ENCODE measurements around the gene LLPH.

The LLPH gene

DNA sequence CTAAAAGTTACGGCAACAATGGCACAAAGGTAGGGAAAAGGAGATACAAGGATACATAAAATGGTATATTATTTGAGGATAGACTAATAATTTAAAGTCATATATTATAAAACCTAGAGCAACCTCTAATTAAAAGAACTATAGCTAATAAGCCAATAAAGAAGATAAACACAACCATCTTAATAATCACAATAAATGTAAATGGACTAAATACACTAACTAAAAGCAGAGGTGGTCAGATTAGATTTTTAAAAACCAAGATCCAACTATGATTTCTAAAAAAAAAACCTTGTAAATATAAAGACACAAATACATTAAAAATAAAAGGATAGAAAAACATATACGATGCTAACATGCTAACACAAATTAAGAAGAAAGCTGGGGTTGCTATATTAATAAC, 10.7 kb upstream of the LLPH start:
- no peak for DNase-seq

GRCh38 chr12:66140731-66141130, 10.2 kb upstream of the LLPH start:
- DNase-seq, result no peak

DNA sequence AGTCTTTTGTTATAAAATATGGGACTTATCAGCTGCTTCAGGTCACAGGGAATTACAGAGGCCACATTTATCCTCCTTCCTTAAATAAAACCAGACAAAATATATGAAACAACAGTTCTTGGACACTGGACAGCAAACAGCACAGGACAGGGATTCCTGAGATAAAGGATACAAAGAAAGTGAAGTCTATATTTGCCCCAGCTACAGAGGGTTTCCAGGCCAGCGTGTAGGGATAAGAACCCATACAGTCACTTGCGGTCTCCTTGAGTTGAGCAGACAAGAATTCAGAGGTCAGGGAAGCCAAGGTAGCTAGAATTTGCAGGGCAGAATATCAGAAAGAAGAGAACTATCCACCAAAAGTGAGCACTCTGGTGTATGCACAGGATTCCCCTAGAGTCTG, 8.8 kb upstream of the LLPH start:
- no peak for DNase-seq

- no peak for DNase-seq
These were observed 7.4 kb upstream of the LLPH start for GRCh38 chr12:66137937-66138336.

DNA sequence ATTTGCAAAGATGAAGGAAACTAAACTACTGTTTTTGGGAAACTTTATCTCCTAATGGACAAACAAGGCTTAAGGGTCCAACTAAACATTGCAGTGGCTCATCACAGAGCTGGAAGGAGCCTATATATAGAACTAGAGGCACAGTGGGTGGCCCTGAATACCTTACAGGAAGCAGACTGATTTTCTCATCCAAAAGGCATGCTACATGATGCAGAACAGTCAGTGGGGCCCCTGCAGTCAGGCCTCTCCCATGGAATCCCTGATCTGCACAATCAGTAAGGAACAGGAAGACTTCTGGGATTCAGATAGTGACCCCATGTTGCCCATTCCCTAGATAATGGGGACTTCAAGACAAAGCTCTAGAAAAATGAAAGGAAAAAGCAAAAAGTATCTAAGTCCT, 1.9 kb upstream of the LLPH start:
- no peak for DNase-seq

DNA sequence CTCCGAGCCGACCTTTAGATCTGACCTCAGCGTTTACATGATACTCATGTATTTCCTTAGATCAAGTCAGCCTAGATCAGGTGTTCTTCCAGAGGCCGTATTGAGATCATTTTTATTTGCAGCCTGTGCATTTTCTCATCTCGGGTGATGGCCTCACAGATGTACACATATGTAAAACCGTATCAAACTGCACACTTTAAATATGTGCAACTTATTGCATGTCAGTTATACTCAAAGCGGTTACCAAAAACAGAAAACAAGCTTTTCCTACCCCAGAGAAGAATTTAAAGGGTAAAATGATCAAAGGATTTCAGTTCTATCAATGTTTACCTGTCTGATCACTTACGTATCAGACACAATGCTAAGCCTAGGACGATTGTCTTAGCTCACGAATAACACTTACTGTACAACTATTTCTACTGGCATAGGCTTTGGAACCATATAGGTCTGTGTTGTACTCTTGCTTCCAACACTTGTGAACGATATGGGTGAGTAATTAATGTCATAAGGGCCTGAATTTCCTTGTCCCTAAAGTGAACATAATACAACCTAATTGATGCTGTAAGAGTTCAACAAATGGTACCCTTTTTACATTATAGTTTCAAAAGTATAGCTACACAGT, 628 bp upstream of the LLPH start:
- no peak for DNase-seq

GRCh38 chr12:66129934-66130266, 650 bp downstream of the LLPH start:
- DNase-seq, result no peak

DNA sequence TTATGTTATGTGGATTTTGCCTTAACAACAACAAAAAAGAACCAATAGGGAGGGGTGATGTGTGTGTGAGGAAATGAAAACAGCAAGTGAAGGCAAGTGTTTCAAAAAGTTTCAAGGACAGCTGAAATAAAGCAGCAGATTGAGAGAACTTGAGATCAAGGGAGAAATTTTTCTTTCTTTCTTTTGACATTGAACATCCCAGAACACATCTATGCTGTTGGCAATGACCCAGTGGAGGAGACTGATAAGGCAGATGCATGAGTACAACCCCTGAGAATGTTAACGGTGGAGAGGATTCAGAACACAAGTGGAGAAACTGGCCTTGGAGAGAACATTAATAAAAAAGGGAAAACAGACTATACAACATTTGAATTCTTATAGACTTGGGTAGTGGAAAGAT, 2.9 kb downstream of the LLPH start:
- no peak for DNase-seq

GRCh38 chr12:66120477-66120876, 10.1 kb downstream of the LLPH start:
- DNase-seq, result no peak

DNA sequence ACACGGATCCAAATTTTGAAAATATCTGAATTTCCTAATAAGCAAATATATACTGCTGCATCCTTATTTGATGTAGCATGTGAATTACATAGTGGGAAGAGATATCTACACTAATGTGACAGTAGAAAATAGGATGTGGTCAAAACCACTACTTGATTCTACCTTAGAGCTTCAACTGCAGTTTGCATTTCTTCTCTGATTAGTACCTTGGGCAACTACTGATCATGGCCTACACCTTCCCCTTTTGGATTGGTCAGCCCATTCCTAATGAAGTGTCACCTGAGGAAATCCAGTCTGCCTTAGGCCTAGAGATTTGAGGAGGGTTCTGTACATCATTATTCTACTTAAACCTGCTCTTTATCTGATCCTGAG, 10.7 kb downstream of the LLPH start:
- DNase-seq, result no peak

DNA sequence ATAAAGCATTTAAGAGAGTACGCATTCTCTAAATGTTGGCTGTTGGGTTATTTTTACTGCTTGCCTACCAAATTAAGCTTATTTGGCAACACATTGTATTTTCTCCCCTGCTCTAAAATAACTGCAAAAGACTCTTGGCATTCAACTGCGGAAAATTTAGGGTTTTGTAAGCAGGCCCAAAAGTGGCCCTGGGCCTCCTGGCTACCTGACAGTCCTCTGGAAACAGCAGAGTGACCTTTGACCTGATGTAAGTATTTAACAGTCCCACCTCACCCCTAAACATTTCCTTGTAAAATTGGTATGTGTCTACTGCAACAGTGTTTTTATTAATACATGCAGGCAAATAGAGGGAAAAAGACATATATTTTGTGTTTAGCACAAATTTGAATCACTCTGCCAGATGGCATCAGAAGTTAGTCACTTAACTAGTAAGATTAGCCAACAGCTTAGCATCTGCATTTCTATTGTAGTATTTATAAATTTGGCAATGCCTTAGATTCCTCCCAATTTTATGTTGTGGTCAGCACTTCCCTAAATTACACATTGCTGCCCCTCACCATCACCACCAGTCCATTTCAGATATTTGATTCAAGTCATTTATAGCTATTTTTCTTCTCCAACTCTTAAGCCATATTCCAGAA, 11.2 kb downstream of the LLPH start:
- no peak for DNase-seq

GRCh38 chr12:66118240-66118891, 12.2 kb downstream of the LLPH start:
- no peak for DNase-seq

DNA sequence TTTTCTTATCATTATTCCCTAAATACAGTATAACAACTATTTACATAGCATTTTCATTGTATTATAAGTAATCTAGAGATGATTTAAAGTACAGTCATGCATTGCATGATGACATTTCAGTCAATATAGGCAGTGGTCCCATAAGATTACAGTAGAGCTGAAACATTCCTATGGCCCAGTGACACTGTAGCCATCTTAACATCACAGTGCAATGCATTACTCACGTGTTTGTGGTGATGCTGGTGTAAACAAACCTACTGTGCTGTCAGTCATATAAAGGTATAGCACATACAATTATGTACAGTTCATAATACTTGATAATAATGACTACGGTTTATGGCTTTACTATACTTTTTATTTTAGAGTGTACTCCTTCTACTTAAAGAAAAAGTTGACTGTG, 13.3 kb downstream of the LLPH start:
- DNase-seq, result no peak

DNA sequence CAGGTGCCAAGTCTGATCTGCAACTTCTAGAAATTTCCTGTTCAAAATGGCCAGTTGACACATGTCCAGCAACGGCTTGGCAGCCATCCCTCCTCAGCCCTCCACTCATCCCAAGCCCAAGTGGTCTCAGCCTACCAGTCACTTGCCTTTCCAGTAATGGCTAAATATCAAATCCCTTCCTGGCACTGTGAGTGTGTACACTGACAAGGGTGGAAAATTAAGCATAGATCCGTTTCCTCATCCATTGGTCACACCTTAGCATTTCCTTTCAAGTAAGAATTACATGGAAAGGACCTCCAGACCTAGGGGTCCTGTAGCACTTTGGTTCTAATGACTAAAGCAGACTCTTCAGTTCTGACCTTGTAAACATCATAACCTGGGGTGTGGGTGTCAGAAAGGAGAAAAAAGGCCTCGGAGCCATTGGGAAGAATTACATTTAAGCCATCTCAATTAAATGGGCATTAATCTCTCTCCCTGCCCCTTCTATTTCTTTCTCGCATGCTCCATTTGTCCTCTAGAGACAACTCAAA, 15.4 kb downstream of the LLPH start:
- DNase-seq, result no peak

DNA sequence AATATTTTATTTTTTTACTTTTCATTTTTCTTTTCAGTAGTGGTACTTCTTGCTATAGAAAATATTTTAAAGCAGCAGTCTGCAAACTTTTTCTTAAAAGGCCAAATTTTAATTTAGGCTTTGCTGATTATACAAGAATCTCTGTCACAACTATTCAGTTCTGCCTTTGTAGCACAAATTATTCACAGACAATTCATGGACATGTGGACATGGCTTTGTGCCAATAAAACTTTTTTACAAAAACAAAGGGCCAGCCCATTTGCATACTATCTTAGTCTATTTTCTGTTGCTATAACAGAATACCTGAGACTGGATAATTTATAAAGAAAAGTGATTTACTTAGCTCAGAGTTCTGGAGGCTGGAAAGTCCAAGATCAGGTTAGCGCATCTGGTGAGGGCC, 17.1 kb downstream of the LLPH start:
- DNase-seq, result no peak

GRCh38 chr12:66111605-66112004, 18.9 kb downstream of the LLPH start:
- no peak for DNase-seq

GRCh38 chr12:66109056-66109455, 21.5 kb downstream of the LLPH start:
- DNase-seq, result no peak

- DNase-seq, result no peak
These were observed 22.2 kb downstream of the LLPH start for GRCh38 chr12:66108386-66108785.

- peak; percentile 21 to 66 for DNase-seq
These were observed 23.1 kb downstream of the LLPH start for GRCh38 chr12:66107451-66107915.

DNA sequence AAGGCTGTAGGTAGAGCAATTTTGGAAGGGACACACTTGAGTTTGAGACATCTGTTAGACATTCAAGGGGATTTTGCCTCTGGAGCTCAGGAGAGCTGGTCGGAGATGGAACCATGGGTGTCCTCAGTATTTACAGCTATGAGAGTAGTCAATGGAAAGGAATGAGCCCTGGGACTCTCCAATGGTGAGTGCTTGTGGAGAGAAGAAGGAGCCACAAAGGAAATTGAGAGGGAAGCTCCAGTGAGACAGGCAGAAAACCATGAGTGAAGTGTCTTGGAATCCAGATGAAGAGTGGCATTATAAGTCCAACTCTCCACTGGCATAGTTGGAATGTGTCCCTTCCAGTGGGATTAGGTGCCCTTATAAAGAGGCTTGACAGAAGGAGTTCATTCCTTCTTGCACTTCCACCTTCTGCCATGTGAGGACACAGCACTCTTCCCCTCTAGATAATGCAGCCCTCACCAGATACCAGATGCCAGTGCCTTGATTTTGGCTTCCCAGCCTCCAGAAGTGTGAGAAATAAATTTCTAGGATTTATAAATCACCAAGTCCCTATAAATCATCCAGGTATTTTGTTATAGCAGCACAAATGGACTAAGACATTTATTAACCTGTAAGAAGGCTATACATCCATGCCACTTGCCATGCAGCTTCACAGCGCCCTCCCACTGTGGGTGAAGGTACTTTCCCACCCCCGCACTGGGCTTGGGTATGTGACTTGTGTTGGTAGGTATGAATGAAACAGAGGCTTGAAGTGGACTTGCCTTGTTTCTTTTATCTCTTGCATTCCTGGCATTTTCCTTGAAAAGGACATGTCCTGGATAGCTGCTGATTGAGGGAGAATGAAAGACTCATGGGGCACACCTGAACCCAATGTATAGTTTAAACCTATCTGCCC, 27.3 kb downstream of the LLPH start:
- DNase-seq, result no peak

DNA sequence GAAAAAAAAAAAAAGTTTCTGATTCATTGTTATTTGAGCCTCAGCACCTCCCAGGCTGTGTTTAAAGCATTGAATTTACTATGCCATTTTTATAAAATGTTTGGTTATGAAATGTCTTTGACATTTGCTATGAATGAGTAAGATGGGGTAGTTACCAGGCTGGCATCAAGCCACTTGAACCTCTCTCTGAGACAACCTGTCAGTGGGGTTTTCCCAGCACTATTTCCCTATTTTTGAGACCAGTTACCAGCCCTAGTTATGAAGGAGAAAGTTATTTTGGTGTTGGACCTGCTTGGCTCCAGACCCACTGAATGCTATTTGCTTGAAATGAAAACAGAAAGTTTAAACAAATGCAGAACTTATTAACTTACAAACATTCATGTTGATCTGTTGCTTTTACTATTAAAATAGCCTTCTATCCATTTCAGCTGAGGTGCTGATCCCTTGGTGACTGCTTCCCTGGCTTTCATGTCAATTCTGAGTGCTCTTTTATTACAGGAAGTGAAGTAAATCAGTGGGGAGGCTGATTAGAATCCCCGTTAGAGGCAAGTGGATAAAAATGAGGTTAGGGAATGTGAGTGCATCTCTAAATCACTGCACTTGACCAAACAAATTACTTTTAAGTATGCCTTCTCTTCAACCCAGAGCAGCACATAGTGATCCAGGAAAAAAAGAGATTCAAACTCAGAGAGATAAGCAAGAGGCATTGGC, 37.8 kb downstream of the LLPH start:
- no peak for DNase-seq

DNA sequence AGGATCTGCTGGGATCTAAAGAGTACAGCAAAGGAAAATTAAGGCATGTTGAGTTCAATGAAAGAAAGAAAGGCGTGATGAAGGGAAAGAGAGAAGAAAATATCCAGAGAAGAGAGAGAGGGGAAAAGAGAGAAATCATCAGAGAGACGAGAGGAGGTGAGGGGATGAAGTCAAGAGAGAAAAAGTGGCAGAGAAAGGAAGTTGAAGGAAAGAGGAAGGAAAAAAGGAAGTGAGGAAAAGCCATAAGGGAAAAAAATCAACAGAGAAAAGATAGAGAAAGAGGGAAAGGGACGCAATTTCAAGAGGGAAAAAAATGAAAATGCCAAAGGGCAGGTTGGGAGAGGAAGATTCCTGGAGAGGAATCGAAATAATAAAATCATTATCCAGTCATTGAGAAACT, 40.4 kb downstream of the LLPH start:
- DNase-seq, result no peak
